Brain microvascular endothelial cell (primary cell): ENCODE data around the gene DMAP1.

Source experiments
- DNase-seq: peaks from one replicate; pipeline ENCODE4 v3.0.0-alpha.2; 2020
- H3K27ac ChIP-seq: fragments of 250-450 bp; sonication (Bioruptor Pico); 2 replicates; pipeline ENCODE4 v1.5.1; 2020; ENCODE audit warnings: mild to moderate bottlenecking, moderate library complexity
- H3K27me3 ChIP-seq: fragments of 250-450 bp; sonication (Bioruptor Pico); replicated peaks from 2 replicates; pipeline ENCODE4 v1.5.1; 2020; ENCODE audit warnings: mild to moderate bottlenecking
- H3K36me3 ChIP-seq: fragments of 250-450 bp; sonication (Bioruptor Pico); replicated peaks from 2 replicates; pipeline ENCODE4 v1.5.1; 2020; ENCODE audit warnings: mild to moderate bottlenecking
- H3K4me3 ChIP-seq: 2 replicates; pipeline ENCODE4 v1.5.1; 2011; ENCODE audit warnings: low read depth, mild to moderate bottlenecking, control low read depth, low read length, moderate library complexity
- CTCF ChIP-seq: IDR thresholded peaks from 2 replicates; pipeline ENCODE4 v1.5.1; 2011; ENCODE audit warnings: low read depth, mild to moderate bottlenecking, moderate library complexity, low read length, control low read depth, inconsistent platforms; ENCODE audit errors: missing control alignments
- in situ Hi-C: cut with HindIII; loops from 2 replicates; pipeline ENCODE4 v1.10.0; 2017; ENCODE audit warnings: low sequenced_read_pairs, low pct_ligation_motif_present

Gene DMAP1

GRCh38 chr1:44254392-44254910, 41.2 kb downstream of the DMAP1 start:
- Histone ChIP-seq H3K27ac (no peak overlapping the region), H3K4me3 (no peak overlapping the region), H3K36me3 (no peaks in the 10 kb centered on the region), H3K27me3 (no peaks in the 10 kb centered on the region)
- TF ChIP-seq CTCF = no peak
- in situ Hi-C loops = no loop called here
- DNase-seq = no peak

GRCh38 chr1:44256762-44257554, 43.7 kb downstream of the DMAP1 start:
- in situ Hi-C loops = no loop called here
- Histone ChIP-seq H3K36me3 (no peaks in the 10 kb centered on the region), H3K4me3 (no peak overlapping the region), H3K27ac (no peak overlapping the region), H3K27me3 (no peaks in the 10 kb centered on the region)
- TF ChIP-seq CTCF = no peak
- DNase-seq = no peak

- DNase-seq = no peak
- in situ Hi-C loops = no loop called here
- Histone ChIP-seq H3K4me3 (no peak overlapping the region), H3K27ac (no peak overlapping the region), H3K27me3 (no peaks in the 10 kb centered on the region), H3K36me3 (no peaks in the 10 kb centered on the region)
- no peak for TF ChIP-seq CTCF
Observed at GRCh38 chr1:44259090-44259489, 45.8 kb downstream of the DMAP1 start.

- Histone ChIP-seq H3K27ac (no peak overlapping the region), H3K4me3 (no peak overlapping the region), H3K27me3 (no peaks in the 10 kb centered on the region), H3K36me3 (no peaks in the 10 kb centered on the region)
- DNase-seq = no peak
- in situ Hi-C loops = no loop called here
- no peak for TF ChIP-seq CTCF
Observed at GRCh38 chr1:44260792-44261170, 47.5 kb downstream of the DMAP1 start.

- Histone ChIP-seq H3K4me3 (no peak overlapping the region), H3K27me3 (no peaks in the 10 kb centered on the region), H3K27ac (no peak overlapping the region), H3K36me3 (no peaks in the 10 kb centered on the region)
- in situ Hi-C loops = no loop called here
- TF ChIP-seq CTCF = no peak
- DNase-seq = no peak
Observed at GRCh38 chr1:44261171-44261817, 48.0 kb downstream of the DMAP1 start.
